H1 (cell line): ENCODE results near the gene ZBTB7A. TPM values are rescaled to one million over a fixed set of nuclear protein-coding genes. Genes with fewer than 3 reads are reported as not detected.
A peak's percentile ranks its signal among the peaks of the same experiment; 100 is the strongest.

ENCODE experiments used
- CTCF ChIA-PET: fragments of 300-600 bp; sonication (Branson Sonifier 250); formaldehyde crosslinking; loops from one replicate; lab custom pipeline; 2021; ENCODE audit not compliant: partially characterized antibody; lab: Charles Lee
- POLR2A ChIA-PET: fragments of 300-600 bp; sonication (Branson Sonifier 250); formaldehyde crosslinking; loops from one replicate; lab custom pipeline; 2021; ENCODE audit warnings: inconsistent platforms; ENCODE audit not compliant: partially characterized antibody; lab: Charles Lee
- DNase-seq, 2 experiments: peaks; one replicate each; pipeline versions ENCODE4 v3.0.0 to v3.0.0-alpha.2; 2010 to 2022; ENCODE audit warnings: low spot score in 2 of 2, low read depth in 1 of 2, mixed read lengths in 1 of 2
- FAIRE-seq: peaks from 2 replicates; lab custom pipeline; 2011; peaks lifted over from hg19 to GRCh38; lab: Jason Lieb, UNC
- H2AFZ ChIP-seq: 2 replicates; pipeline ENCODE4 v1.8.1; 2012; ENCODE audit warnings: low read length, inconsistent platforms
- H2AK5ac ChIP-seq: 2 replicates; pipeline ENCODE4 v1.6.1; 2013; ENCODE audit warnings: low read depth, low read length
- H2BK120ac ChIP-seq: replicated peaks from 2 replicates; pipeline ENCODE3; 2013; ENCODE audit warnings: low read depth, low read length, inconsistent platforms
- H2BK12ac ChIP-seq: 2 replicates; pipeline ENCODE4 v1.6.1; 2013; ENCODE audit warnings: low read depth, low read length
- H2BK15ac ChIP-seq: 2 replicates; pipeline ENCODE4 v1.6.1; 2013; ENCODE audit warnings: low read length
- H2BK20ac ChIP-seq: 2 replicates; pipeline ENCODE4 v1.6.1; 2013; ENCODE audit warnings: low read length
- H2BK5ac ChIP-seq: 2 replicates; pipeline ENCODE4 v1.6.1; 2013; ENCODE audit warnings: low read depth, low read length
- H3K14ac ChIP-seq: 2 replicates; pipeline ENCODE4 v1.6.1; 2013; ENCODE audit warnings: inconsistent platforms; ENCODE audit not compliant: insufficient read length
- H3K18ac ChIP-seq: 2 replicates; pipeline ENCODE4 v1.6.1; 2013; ENCODE audit warnings: low read length; ENCODE audit errors: extremely low read depth
- H3K23ac ChIP-seq: 2 replicates; pipeline ENCODE4 v1.6.1; 2013; ENCODE audit warnings: inconsistent platforms; ENCODE audit not compliant: insufficient read length
- H3K23me2 ChIP-seq: 2 replicates; pipeline ENCODE4 v1.6.1; 2013; ENCODE audit warnings: low read depth, low read length
- H3K27ac ChIP-seq: 2 replicates; pipeline ENCODE4 v1.6.1; 2011; ENCODE audit warnings: low read depth, low read length, inconsistent platforms
- H3K27me3 ChIP-seq, 4 experiments: replicated peaks in 1 of 4; 1 replicate in 1 of 4; 2 replicates in 3 of 4; pipeline versions ENCODE4 v1.6.1 to v1.8.1; 2011 to 2013; ENCODE audit warnings: low read length in 3 of 4, mild to moderate bottlenecking in 3 of 4, inconsistent platforms in 2 of 4, mixed read lengths in 2 of 4, moderate library complexity in 1 of 4; ENCODE audit not compliant: control insufficient read depth in 3 of 4, insufficient read depth in 3 of 4; ENCODE audit errors: extremely low read depth in 1 of 4
- H3K36me3 ChIP-seq, 4 experiments: 2 replicates each; pipeline versions ENCODE4 v1.6.1 to v1.8.1; 2011 to 2013; ENCODE audit warnings: mild to moderate bottlenecking in 4 of 4, low read length in 3 of 4, moderate library complexity in 2 of 4, control low read depth in 1 of 4, inconsistent platforms in 1 of 4; ENCODE audit not compliant: insufficient read depth in 4 of 4, control insufficient read depth in 2 of 4
- H3K4ac ChIP-seq: replicated peaks from 2 replicates; pipeline ENCODE3; 2013; ENCODE audit warnings: low read length, low read depth, mixed read lengths, inconsistent platforms; ENCODE audit not compliant: insufficient read length
- H3K4me1 ChIP-seq, 4 experiments: replicated peaks in 1 of 4; 1 replicate in 1 of 4; 2 replicates in 3 of 4; pipeline versions ENCODE4 v1.6.1 to v1.8.1; 2011 to 2013; ENCODE audit warnings: low read length in 3 of 4, inconsistent platforms in 2 of 4, mixed read lengths in 1 of 4; ENCODE audit not compliant: insufficient read depth in 4 of 4, control insufficient read depth in 3 of 4
- H3K4me2 ChIP-seq, 2 experiments: 2 replicates each; pipeline versions ENCODE4 v1.6.1 to v1.8.1; 2011 to 2013; ENCODE audit warnings: low read depth in 2 of 2, low read length in 2 of 2, control low read depth in 1 of 2, inconsistent platforms in 1 of 2, mild to moderate bottlenecking in 1 of 2; ENCODE audit not compliant: insufficient read depth in 1 of 2
- H3K4me3 ChIP-seq, 4 experiments: fragments of 200-600, 300-600 bp in 1 of 4; sonication (generic), shearing (Covaris generic), sonication (Bioruptor Twin) in 1 of 4; 2 replicates each; pipeline versions ENCODE4 v1.5.1 to v1.8.1; 2011 to 2016; ENCODE audit warnings: low read length in 4 of 4, low read depth in 3 of 4, control low read depth in 2 of 4, inconsistent platforms in 2 of 4, mild to moderate bottlenecking in 2 of 4, mixed read lengths in 1 of 4, moderate library complexity in 1 of 4; ENCODE audit not compliant: insufficient read depth in 2 of 4; ENCODE audit errors: extremely low read depth in 1 of 4
- H3K56ac ChIP-seq: replicated peaks from 2 replicates; pipeline ENCODE3; 2013; ENCODE audit warnings: low read depth, mild to moderate bottlenecking, mixed read lengths, low read length, inconsistent platforms; ENCODE audit not compliant: insufficient read length
- H3K79me1 ChIP-seq: 2 replicates; pipeline ENCODE4 v1.6.1; 2013; ENCODE audit warnings: low read depth, low read length, control low read depth
- H3K79me2 ChIP-seq, 2 experiments: 2 replicates each; pipeline versions ENCODE4 v1.6.1 to v1.8.1; 2012 to 2013; ENCODE audit warnings: low read length in 2 of 2, mild to moderate bottlenecking in 2 of 2, inconsistent platforms in 1 of 2; ENCODE audit not compliant: insufficient read depth in 2 of 2, control insufficient read depth in 1 of 2
- H3K9ac ChIP-seq, 4 experiments: replicated peaks in 1 of 4; 1 replicate in 1 of 4; 2 replicates in 3 of 4; pipeline versions ENCODE4 v1.6.1 to v1.8.1; 2011 to 2013; ENCODE audit warnings: low read depth in 3 of 4, low read length in 3 of 4, control low read depth in 2 of 4, mild to moderate bottlenecking in 2 of 4, moderate library complexity in 2 of 4, inconsistent platforms in 1 of 4; ENCODE audit errors: extremely low read depth in 1 of 4
- H3K9me3 ChIP-seq, 2 experiments: 2 replicates each; pipeline versions ENCODE4 v1.6.1 to v1.8.1; 2012 to 2013; ENCODE audit warnings: mild to moderate bottlenecking in 2 of 2, moderate library complexity in 2 of 2, control low read depth in 1 of 2, inconsistent platforms in 1 of 2, low read depth in 1 of 2, low read length in 1 of 2, mixed read lengths in 1 of 2; ENCODE audit not compliant: insufficient read depth in 2 of 2
- H4K20me1 ChIP-seq, 2 experiments: replicated peaks in 1 of 2; 2 replicates each; pipeline versions ENCODE3 to v1.8.1; 2011 to 2013; ENCODE audit warnings: inconsistent platforms in 2 of 2, low read length in 2 of 2, mild to moderate bottlenecking in 1 of 2; ENCODE audit not compliant: insufficient read depth in 2 of 2, control insufficient read depth in 1 of 2
- H4K5ac ChIP-seq: 2 replicates; pipeline ENCODE4 v1.6.1; 2013; ENCODE audit warnings: low read length, low read depth, mixed read lengths, inconsistent platforms; ENCODE audit not compliant: insufficient read length
- H4K8ac ChIP-seq: 2 replicates; pipeline ENCODE4 v1.8.0; 2013; ENCODE audit warnings: mild to moderate bottlenecking, moderate library complexity, low read length, inconsistent platforms; ENCODE audit not compliant: insufficient read depth; ENCODE audit errors: extremely low read depth
- H4K91ac ChIP-seq: replicated peaks from 2 replicates; pipeline ENCODE3; 2013; ENCODE audit warnings: low read length, mixed read lengths, inconsistent platforms; ENCODE audit not compliant: insufficient read length
- EGR1 ChIP-seq: IDR thresholded peaks from 2 replicates; pipeline ENCODE4 v1.6.1; 2011; ENCODE audit warnings: low read depth, low read length, borderline replicate concordance
- SP4 ChIP-seq: IDR thresholded peaks from 2 replicates; pipeline ENCODE4 v1.6.1; 2012; ENCODE audit warnings: low read length, inconsistent platforms
- SRF ChIP-seq: IDR thresholded peaks from 2 replicates; pipeline ENCODE4 v1.6.1; 2011; ENCODE audit warnings: mild to moderate bottlenecking, low read depth, low read length, moderate library complexity
- WGBS, 2 experiments: shearing (Covaris generic) in 1 of 2; methylation state at CpG; one replicate each; pipeline versions ENCODE4 v1.1.6 to v1.1.7; 2013 to 2015; ENCODE audit warnings: low lambda C conversion rate in 2 of 2, mixed read lengths in 2 of 2, inconsistent platforms in 1 of 2, low coverage in 1 of 2, missing lambda C conversion rate in 1 of 2; ENCODE audit not compliant: insufficient replicate concordance in 2 of 2, insufficient coverage in 1 of 2, insufficient read length in 1 of 2; ENCODE audit errors: extremely low coverage in 1 of 2, missing lambda C conversion rate in 1 of 2; 5-methylcytosine and 5-hydroxymethylcytosine counted together
- polyA plus RNA-seq, 7 experiments: library from polyadenylated mRNA; depleted of rRNA in 3 of 7; stranded (reverse) in 5 of 7; unstranded in 2 of 7; fragments of >200 nt in 5 of 7; fragments of 200-250 nt in 2 of 7; gene quantifications; 1 replicate in 5 of 7; 2 replicates in 1 of 7; 4 replicates in 1 of 7; pipeline versions ENCODE4 v1.2.1 to v1.2.3, GENCODE V29; 2011 to 2013; ENCODE audit warnings: missing spikeins in 2 of 7, mixed read lengths in 2 of 7
- total RNA-seq: library from RNA; stranded (reverse); fragmentation: NEBNext Ultra II Directional; extraction: Animal tissue kit (Norgen Biotek cat#: 25700); gene quantifications from 2 replicates; pipeline ENCODE4 v1.2.1, GENCODE V29; 2021
- TF ChIP-seq, protein P1 (sequence below): IDR thresholded peaks from 2 replicates; pipeline ENCODE4 v1.6.1; 2012; ENCODE audit warnings: inconsistent platforms

The ZBTB7A gene
- total and polyA plus RNA-seq, 2 of the 8 experiments (the other 6 are each of a cell fraction or from before 2014, with no cell fraction given): 5.6 to 17.8 TPM

DNA sequence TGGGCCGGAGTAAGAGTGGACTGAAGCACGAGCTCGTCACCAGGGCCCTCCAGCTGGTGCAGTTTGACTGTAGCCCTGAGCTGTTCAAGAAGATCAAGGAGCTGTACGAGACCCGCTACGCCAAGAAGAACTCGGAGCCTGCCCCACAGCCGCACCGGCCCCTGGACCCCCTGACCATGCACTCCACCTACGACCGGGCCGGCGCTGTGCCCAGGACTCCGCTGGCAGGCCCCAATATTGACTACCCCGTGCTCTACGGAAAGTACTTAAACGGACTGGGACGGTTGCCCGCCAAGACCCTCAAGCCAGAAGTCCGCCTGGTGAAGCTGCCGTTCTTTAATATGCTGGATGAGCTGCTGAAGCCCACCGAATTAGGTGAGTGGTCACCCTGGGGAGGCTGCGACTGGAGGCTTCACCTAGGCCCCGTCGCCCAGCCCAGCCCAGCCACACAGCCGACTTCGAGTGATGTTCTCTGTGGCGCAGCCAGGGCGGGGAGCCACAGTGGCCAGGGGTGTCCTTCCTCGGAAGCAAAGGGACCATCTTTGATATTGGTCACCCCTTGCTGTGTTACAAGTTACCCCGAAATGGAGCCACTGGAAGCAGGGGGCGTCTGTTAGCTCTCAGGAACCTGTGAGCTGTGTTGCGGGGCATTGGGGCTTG, 53.6 kb downstream of the ZBTB7A start:
- Histone ChIP-seq H2AK5ac (no peak overlapping the region), H2BK12ac (no peak overlapping the region), H3K27me3 (no peaks in the 10 kb centered on the region), H3K27ac (no peak overlapping the region), H4K8ac (0 out of 2 replicates have a peak overlapping the region, but pooled peaks have one; percentile 42), H3K56ac (no peak overlapping the region), H2BK15ac (no peak overlapping the region), H3K18ac (no peak overlapping the region), H3K36me3 (peaks cover 0 to 26% (median 7%) of the 10 kb centered on the region in 4 experiments; a peak in 5 of 8 replicates), H3K79me2 (peaks cover 15 to 71% of the 10 kb centered on the region in 2 experiments), H4K20me1 (peaks cover 33 to 44% of the 10 kb centered on the region in 2 experiments), H3K14ac (no peak overlapping the region), H3K9ac (no peak overlapping the region), H2BK5ac (no peak overlapping the region), H2BK120ac (no peak overlapping the region), H2AFZ (no peak overlapping the region), H3K4ac (no peak overlapping the region), H3K9me3 (no peaks in the 10 kb centered on the region), H3K4me2 (no peak overlapping the region), H3K23me2 (peaks cover 5% of the 10 kb centered on the region), H3K4me3 (no peak overlapping the region), H3K79me1 (peaks cover 22% of the 10 kb centered on the region), H4K91ac (no peak overlapping the region), H4K5ac (no peak overlapping the region), H3K4me1 (peaks cover 3 to 12% (median 5%) of the 10 kb centered on the region in 4 experiments; a peak in 6 of 7 replicates), H2BK20ac (no peak overlapping the region), H3K23ac (no peak overlapping the region)
- WGBS, 2 experiments: 95% methylated on average over 32 of the region's 33 CpGs; no CpG with 5 or more reads in 1 of the 2 experiments
- FAIRE-seq (no peak), DNase-seq (no peak)
- ChIA-PET POLR2A (interaction anchor here (0.7 to 2.4 kb wide), 5 partner anchors 24 to 102 kb away, joined by 3 to 12 read pairs (median 4); partner anchors contain the start of gene EEF2), CTCF (interaction anchor here (1.0 kb wide), 1 partner anchor 230 kb away, joined by 3 read pairs; no protein-coding TSS in a partner anchor)
- TF ChIP-seq SRF (no peak), SP4 (no peak), EGR1 (no peak)
- TF ChIP-seq, protein P1, sequence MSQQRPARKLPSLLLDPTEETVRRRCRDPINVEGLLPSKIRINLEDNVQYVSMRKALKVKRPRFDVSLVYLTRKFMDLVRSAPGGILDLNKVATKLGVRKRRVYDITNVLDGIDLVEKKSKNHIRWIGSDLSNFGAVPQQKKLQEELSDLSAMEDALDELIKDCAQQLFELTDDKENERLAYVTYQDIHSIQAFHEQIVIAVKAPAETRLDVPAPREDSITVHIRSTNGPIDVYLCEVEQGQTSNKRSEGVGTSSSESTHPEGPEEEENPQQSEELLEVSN: no peak
